ENCODE results near the gene SLC22A25.

DNA sequence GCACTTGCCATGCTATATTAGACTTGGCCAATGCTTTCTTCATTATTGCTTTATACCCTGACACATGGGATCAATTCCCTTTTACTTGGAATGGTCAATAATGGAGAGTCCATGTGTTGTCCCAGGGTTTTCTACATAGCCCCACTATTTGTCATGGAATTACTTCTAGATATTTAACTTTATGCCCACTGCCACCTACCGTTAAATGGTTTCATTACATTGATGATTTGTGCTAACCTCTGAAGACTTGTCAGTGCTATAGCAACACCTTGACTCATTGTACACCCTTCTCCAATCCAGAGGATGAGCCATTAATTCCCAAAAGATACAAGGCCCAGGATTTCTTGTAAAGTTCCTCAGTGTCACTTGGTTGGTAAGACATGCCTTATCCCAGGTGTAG, 31.4 kb upstream of the SLC22A25 start:
- TF ChIP-seq YY1 (IDR thresholded peaks at IDR 0.05; ENCODE audit: low read depth), result no peak
- no peak for TF ChIP-seq CREB1 (IDR thresholded peaks at IDR 0.05; ENCODE audit: low read depth)
- TF ChIP-seq EP300 (IDR thresholded peaks at IDR 0.05; ENCODE audit: borderline replicate concordance), result no peak
- no peak for TF ChIP-seq RAD21 (IDR thresholded peaks at IDR 0.05; ENCODE audit: low read depth)
- TF ChIP-seq, protein P1, sequence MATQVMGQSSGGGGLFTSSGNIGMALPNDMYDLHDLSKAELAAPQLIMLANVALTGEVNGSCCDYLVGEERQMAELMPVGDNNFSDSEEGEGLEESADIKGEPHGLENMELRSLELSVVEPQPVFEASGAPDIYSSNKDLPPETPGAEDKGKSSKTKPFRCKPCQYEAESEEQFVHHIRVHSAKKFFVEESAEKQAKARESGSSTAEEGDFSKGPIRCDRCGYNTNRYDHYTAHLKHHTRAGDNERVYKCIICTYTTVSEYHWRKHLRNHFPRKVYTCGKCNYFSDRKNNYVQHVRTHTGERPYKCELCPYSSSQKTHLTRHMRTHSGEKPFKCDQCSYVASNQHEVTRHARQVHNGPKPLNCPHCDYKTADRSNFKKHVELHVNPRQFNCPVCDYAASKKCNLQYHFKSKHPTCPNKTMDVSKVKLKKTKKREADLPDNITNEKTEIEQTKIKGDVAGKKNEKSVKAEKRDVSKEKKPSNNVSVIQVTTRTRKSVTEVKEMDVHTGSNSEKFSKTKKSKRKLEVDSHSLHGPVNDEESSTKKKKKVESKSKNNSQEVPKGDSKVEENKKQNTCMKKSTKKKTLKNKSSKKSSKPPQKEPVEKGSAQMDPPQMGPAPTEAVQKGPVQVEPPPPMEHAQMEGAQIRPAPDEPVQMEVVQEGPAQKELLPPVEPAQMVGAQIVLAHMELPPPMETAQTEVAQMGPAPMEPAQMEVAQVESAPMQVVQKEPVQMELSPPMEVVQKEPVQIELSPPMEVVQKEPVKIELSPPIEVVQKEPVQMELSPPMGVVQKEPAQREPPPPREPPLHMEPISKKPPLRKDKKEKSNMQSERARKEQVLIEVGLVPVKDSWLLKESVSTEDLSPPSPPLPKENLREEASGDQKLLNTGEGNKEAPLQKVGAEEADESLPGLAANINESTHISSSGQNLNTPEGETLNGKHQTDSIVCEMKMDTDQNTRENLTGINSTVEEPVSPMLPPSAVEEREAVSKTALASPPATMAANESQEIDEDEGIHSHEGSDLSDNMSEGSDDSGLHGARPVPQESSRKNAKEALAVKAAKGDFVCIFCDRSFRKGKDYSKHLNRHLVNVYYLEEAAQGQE (IDR thresholded peaks at IDR 0.05; ENCODE audit: low read depth), result no peak
- no peak for TF ChIP-seq TEAD4 (IDR thresholded peaks at IDR 0.05)
- TF ChIP-seq TCF12 (IDR thresholded peaks at IDR 0.05; ENCODE audit: low read depth), result no peak
- TF ChIP-seq, protein P2, sequence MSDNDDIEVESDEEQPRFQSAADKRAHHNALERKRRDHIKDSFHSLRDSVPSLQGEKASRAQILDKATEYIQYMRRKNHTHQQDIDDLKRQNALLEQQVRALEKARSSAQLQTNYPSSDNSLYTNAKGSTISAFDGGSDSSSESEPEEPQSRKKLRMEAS (IDR thresholded peaks at IDR 0.05), result no peak
- TF ChIP-seq NFIC (IDR thresholded peaks at IDR 0.05), result no peak
- TF ChIP-seq CEBPB (IDR thresholded peaks at IDR 0.05), result no peak
- no peak for TF ChIP-seq EGR1 (IDR thresholded peaks at IDR 0.05)
- TF ChIP-seq TAF1 (IDR thresholded peaks at IDR 0.05; ENCODE audit: low read depth), result no peak

Data from Ishikawa (cell line).